Erythroblast (primary cell): ENCODE results near the gene CDC14A.

Source experiments
- GATA1 ChIP-seq: IDR thresholded peaks from 2 replicates; pipeline ENCODE4 v1.6.1; 2011; ENCODE audit warnings: low read depth, mild to moderate bottlenecking, control low read depth, low read length, moderate library complexity
- POLR2A ChIP-seq: IDR thresholded peaks from 2 replicates; pipeline ENCODE4 v1.6.1; 2011; ENCODE audit warnings: mild to moderate bottlenecking, low read length

DNA sequence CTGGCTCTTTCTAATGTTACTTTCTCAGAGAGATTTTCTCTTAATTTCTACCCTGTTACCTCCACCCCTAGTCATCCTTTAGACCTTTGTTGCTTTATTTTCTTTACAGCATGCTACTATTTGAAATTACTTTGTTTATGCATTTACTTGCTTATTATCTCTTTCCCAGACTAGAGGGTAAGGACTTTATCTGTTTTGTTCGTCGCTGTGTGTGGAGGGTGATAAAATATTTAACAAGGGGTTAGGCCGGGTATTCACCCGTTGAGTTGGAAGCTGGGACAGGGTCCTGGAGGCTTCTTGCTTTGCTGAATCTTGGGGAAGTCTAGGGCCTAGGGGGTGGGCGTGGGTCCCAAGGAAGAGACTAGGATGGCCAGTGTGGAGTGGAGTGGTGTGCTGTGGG is 43.6 kb downstream of the CDC14A start:
- TF ChIP-seq POLR2A (no peak), GATA1 (no peak)
